Measurements from ENCODE around the gene HECTD3.
"Not testable (repeated sequence)": the region's sequence is repeated elsewhere in the genome, so short reads cannot be mapped to it uniquely, and the experiment has no call there.

The HECTD3 gene

GRCh38 chr1:44985747-44986359, 25.3 kb downstream of the HECTD3 start:
- DNase-seq: no peak

DNA sequence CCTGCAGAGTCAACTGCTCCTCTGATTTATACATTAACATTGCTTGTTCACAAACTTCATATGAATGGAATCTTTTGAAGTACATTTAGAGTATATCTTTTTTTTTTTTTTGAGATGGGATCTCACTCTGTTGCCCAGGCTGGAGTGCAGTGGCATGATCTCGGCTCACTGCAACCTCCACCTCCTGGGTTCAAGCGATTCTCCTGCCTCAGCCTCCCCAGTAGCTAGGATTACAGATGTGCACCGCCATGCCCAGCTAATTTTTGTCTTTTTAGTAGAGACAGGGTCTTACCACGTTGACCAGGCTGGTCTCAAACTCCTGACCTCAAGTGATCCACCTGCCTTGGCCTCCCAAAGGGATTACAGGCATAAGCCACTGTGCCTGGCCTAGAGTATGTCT, 33.8 kb downstream of the HECTD3 start:
- not testable (repeated sequence) for DNase-seq

- no peak for DNase-seq
These were observed 34.9 kb downstream of the HECTD3 start for GRCh38 chr1:44976252-44976651.

- DNase-seq: no peak
These were observed 37.5 kb downstream of the HECTD3 start for GRCh38 chr1:44973645-44974044.

GRCh38 chr1:44970317-44970716, 40.8 kb downstream of the HECTD3 start:
- no peak for DNase-seq

GRCh38 chr1:44964396-44964795, 46.7 kb downstream of the HECTD3 start:
- no peak for DNase-seq

- DNase-seq: no peak
These were observed 48.4 kb downstream of the HECTD3 start for GRCh38 chr1:44962729-44963128.

GRCh38 chr1:44962022-44962421, 49.1 kb downstream of the HECTD3 start:
- not testable (repeated sequence) for DNase-seq

DNA sequence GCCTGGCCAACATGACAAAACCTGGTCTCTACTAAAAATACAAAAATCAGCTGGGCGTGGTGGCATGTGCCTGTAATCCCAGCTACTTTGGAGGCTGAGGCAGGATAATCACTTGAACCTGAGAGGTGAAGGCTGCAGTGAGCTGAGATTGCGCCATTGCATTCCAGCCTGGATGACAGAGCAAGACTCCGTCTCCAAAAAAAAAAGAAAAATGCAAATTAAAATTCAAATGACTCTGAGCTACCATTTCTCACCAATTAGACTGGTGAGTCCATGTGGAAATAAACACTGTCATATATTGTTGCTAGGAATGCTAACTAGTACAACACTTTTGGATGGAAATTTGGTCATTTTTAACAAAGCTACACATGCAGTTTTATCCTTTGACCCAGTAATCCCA, 53.6 kb downstream of the HECTD3 start:
- not testable (repeated sequence) for DNase-seq

DNA sequence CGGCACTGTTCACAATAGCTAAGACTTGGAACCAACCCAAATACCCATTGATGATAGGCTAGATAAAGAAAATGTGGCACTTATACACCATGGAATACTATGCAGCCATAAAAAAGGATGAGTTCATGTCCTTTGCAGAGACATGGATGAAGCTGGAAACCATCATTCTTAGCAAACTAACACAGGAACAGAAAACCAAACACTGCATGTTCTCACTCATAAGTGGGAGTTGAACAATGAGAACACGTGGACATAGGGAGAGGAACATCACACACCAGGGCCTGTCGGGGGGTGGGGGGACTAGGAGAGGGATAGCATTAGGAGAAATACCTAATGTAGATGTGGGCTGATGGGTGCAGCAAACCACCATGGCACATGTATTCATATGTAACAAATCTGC, 55.0 kb downstream of the HECTD3 start:
- not testable (repeated sequence) for DNase-seq

Data from CD4-positive, alpha-beta T cell treated with Interleukin-1 beta for 1 hour (primary cell).